NCI-H2107 (cell line): Measurements from ENCODE around the gene SFRP2.

Source experiments
- DNase-seq: peaks from one replicate; lab custom pipeline; 2025; lab: John Stamatoyannopoulos, UW

The SFRP2 gene

GRCh38 chr4:153794006-153794405 lies 5.1 kb upstream of the SFRP2 start:
- DNase-seq = no peak

GRCh38 chr4:153792618-153793247 lies 3.9 kb upstream of the SFRP2 start:
- DNase-seq = no peak

GRCh38 chr4:153791746-153792617 lies 3.1 kb upstream of the SFRP2 start:
- DNase-seq = no peak

GRCh38 chr4:153790962-153791551 lies 2.2 kb upstream of the SFRP2 start:
- no peak for DNase-seq

GRCh38 chr4:153790500-153790865 lies 1.6 kb upstream of the SFRP2 start:
- DNase-seq = no peak

- no peak for DNase-seq
These were observed 1.0 kb upstream of the SFRP2 start for GRCh38 chr4:153789741-153790499.

- DNase-seq = no peak
These were observed 851 bp downstream of the SFRP2 start for GRCh38 chr4:153788051-153788412.

GRCh38 chr4:153787575-153787974 lies 1.3 kb downstream of the SFRP2 start:
- no peak for DNase-seq

- DNase-seq = no peak
These were observed 1.8 kb downstream of the SFRP2 start for GRCh38 chr4:153787061-153787560.

- no peak for DNase-seq
These were observed 2.8 kb downstream of the SFRP2 start for GRCh38 chr4:153785910-153786721.

GRCh38 chr4:153784166-153784699 lies 4.7 kb downstream of the SFRP2 start:
- DNase-seq = no peak

- DNase-seq = no peak
These were observed 6.3 kb downstream of the SFRP2 start for GRCh38 chr4:153782581-153782980.

GRCh38 chr4:153781717-153782416 lies 7.0 kb downstream of the SFRP2 start:
- no peak for DNase-seq

- DNase-seq = no peak
These were observed 7.6 kb downstream of the SFRP2 start for GRCh38 chr4:153781280-153781679.

GRCh38 chr4:153780876-153781275 lies 8.0 kb downstream of the SFRP2 start:
- no peak for DNase-seq

- DNase-seq = no peak
These were observed 8.7 kb downstream of the SFRP2 start for GRCh38 chr4:153780221-153780620.

- DNase-seq = no peak
These were observed 10.5 kb downstream of the SFRP2 start for GRCh38 chr4:153778383-153778782.

GRCh38 chr4:153777421-153777820 lies 11.5 kb downstream of the SFRP2 start:
- no peak for DNase-seq

- DNase-seq = no peak
These were observed 12.3 kb downstream of the SFRP2 start for GRCh38 chr4:153776601-153777000.

GRCh38 chr4:153773236-153773690 lies 15.6 kb downstream of the SFRP2 start:
- DNase-seq = no peak
